Measurements from ENCODE around the gene UBASH3A.
"Not testable (repeated sequence)": the region's sequence is repeated elsewhere in the genome, so short reads cannot be mapped to it uniquely, and the experiment has no call there.

The UBASH3A gene

DNA sequence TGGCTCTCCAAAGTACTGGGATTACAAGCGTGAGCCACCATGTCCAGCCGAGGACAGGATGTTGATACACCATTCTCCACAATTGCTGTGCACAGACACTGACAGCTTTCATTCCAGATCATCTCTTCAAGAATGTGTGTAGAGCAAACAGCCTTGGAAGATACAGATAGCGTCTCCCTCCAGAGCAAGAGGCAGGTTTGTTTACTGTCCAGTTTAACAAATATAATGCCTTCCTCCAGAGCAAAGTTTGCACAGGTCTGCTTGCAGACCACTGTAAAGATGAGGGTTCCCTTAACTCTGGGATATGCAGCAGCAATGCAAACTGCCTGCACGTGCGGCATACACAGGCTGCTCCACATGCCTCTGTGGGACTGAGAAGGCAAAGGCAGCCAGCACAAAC is 12.4 kb upstream of the UBASH3A start:
- DNase-seq: no peak

DNA sequence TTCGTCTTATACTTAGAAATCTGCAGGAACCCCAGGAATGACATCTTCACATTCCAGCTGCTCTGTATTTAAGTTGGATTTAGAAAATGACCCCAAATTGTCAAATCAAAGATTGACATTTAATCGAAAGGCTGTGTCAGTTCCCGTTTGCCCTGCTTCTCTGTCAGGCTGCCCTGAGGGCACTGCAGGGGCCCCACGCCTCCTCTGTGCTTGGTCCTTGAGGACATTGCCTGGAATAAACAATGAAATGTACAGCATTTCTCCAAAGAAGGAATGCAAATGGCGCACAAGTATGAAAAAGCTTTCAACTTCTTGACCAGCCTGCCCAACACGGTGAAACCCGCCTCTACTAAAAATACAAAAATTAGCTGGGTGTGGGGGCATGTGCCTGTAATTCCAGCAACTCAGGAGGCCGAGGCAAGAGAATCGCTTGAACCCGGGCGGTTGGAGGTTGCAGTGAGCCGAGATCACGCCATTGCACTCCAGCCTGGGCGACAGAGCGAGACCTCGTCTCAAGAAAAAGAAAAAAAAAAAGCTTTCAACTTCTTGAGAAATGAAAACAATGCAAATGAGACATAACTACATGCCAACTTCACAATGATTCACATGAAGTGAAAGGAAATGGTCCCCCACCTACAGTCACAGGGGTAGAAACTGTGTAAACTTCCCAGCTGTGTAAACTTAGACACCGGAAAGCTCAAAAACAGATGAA is 10.8 kb upstream of the UBASH3A start:
- no peak for DNase-seq

DNA sequence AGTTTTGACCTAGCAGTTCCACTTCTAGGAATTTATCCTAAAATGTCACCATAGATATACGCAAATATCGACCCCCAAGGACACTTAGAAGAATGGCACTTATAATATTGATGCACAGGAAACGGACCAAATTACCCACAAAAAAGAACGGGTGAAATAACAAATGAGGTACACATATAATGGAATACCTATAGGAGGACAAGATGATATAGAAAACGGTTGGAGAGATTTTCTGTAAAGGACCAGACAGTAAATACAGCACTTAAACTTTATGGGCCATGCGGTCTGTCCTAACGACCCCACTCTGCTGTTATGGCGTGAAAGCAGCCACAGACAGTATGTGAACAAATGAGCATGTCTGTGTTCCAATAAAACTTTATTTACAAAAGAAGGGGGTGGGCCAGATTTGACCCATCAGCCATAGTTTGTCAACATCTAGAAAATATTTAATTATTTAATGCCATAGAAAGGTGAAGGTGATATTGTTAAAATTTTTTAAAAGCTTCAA is 10.2 kb upstream of the UBASH3A start:
- DNase-seq: no peak

DNA sequence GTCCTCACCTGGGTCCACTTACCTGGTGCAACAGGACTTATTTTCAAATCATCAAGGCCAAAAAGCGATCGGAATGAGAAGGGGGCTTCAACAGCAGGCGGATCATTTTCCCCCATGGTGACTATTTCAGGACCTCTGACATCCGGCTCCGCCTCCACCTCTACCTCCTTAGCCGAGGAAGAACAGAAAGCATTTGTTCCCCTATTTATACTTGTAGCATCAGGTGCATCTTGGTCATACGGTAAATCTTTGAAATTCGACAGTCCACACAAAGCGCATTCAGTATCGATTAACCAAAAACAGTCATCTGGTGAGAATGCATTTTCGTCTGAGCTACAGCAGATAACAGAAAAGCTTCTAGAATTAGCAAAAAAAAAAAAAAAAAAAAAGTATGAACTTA is 8.4 kb upstream of the UBASH3A start:
- DNase-seq: no peak

DNA sequence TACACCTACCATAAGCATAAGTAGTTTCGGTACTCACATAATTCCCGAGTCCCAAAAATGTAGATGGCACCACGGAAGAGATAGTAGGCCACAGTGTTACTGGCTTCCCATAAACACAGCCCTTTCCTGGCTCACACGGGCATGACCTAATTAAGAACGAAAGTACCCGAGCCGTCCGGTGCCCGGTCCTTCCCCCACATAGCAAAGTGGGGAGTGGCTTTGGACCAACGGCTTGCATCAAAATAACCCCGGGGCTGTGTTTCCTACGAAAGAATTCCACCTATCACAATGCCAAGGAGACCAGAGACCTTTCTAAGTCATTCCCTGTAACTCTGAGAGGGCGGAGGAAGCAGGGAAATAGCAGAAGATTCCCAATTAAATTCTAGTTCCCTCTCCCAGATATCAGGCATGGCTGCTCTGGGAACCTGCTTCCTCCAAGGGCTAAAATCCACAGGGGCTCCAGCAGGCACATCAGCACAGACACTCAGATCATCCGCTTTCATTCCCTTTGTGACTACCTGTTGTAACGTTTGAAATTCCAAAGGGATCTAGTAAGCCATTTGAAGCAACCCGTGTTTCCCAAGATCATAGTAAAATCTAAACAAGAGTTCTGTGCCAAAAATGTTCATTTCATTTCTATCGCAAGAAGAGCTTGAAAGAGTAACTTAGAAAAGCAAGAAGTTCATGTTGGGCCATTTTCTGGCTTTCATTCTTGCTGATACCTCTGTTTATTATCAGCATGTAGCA is 7.6 kb upstream of the UBASH3A start, which contains the start of gene TMPRSS3:
Gene TMPRSS3 (minus strand): TSS at position 148 of the 747 bp plus-strand sequence. CDS start 635 bp downstream, outside the sequence.
- no peak for DNase-seq

DNA sequence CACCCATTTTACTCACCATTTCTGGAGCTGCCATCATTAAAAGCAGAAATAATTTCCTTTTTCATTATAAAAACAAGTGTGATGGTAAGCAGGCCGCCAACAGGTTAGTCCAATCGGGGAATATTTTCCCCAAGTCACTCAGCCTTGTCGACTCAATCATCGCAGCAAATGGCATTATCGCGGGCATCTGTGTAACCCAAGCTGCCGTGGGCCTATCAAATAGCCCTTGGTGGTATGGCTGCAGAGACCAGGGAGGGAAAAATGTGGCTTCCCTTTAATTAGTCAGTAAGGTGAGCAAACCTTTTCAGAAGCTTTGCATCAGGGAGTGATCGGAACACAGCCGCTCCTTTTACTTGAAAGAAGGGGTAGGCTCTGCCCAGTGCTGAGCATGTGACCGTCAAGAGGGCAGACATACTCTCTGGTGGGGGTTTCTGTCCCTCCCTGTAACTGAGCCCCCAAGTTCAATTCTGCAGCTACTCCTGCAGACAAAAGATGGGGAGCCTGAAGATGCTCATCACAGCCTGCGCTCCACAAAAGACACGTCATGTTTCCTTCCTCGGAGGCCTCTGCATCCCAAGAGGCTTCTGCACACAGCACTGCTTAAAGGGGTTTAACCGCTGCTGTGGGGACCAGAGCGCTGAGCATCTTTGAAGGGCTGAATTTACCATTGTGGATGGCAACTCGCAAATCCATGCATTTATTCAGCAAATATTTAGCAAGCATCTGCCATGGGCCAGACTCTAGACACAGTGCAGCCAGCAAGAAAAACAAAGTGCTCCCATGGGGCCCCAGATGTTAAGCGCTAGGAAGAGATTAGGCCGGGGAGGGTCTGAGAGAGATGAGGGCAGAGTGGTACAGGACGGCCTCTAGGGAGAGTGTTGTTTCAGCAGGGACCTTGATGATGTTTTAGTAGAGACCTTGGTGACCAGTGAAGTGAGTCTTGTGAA is 6.6 kb upstream of the UBASH3A start:
- DNase-seq: no peak

DNA sequence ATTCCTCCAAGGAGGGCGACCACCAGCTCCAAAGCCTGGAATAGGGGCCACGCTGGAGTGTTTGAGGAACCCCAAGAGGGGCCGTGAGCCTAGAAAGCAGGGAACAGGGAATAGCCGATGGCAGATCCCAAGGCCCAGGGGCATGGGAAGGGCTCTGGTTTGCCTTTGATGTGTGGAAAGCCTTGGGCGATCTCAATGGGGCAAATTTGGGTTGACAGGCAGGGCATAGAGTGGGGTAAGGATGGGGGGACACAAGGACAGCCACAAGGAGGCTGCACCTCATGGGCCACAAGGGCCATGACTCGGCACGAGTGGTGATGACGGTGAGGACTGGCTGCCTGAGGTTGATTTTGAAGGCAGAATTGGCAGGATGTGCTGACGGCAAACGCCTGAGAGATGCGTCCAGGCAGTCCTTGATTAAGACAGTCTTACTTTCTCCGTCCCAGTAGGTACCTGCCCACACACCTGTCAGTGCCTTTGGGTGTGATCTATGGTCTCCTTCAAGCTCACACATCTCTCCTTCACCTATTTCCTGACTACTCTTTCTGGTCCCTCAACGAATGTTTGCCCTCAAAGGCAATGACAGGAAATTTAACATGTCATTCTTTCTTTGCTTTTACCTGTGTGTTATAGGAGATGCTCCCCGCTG is 5.8 kb upstream of the UBASH3A start:
- no peak for DNase-seq

DNA sequence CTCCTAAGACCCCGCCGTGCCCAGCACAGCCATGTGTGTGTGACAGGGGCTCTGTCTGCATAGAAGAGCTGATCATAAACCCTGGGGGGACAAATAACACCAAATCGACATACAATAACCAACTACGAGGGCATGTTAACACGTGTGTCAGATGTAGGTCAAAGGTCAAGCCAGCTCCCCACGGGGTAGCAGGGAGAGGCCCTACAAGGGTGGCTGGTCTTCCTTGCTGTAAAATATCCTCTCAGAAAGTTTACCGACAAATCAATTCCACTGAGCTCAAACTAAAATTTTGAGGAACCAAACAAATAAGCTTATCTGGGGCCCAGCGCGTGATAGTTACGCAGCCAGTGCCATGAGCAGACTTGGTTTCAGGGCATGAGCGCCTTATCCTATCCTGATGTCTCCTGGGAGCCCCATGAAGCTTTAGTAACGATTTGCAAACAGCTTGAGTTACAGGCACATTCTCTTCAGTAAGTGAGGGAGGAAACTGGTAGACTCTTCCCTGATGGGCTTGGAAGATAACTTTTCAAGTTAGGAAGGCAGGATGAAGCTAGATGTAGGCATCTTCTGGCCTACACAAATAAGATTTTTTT is 5.2 kb upstream of the UBASH3A start:
- DNase-seq: no peak

DNA sequence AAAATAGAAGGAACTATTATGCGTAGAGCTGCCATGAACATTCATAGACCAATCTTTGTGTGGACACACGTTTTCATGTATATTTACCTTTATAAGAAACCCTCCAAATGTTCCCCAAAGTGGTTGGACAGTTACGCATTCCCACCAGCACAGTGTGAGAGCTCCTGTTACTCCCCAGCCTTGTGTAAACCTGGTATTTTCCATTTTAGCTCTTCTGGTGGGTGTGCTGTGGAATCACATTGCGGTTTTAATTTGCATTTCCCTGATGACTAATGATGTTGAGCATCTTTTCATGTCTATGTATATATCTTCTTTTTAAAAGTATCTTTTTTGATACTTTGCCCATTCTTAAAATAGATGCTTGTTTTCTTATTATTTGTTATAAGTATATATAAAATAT is 3.2 kb upstream of the UBASH3A start:
- DNase-seq: no peak

DNA sequence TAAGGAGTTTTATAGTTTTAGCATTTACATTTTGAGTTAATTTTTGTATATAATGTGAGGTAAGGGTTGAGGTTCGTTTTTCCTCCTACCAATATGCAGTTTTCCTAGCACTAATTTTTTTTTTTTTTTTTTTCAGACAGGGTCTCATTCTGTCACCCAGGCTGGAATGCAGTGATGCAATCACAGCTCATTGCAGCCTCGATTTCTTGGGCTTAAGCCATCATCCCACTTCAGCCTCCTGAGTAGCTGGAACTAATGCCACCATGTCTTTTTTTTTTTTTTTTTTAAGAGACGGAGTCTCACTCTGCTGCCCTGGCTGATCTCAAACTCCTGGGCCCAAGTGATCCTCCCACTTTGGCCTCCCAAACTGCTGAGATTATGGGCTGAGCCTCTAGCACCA is 2.5 kb upstream of the UBASH3A start:
- no peak for DNase-seq

DNA sequence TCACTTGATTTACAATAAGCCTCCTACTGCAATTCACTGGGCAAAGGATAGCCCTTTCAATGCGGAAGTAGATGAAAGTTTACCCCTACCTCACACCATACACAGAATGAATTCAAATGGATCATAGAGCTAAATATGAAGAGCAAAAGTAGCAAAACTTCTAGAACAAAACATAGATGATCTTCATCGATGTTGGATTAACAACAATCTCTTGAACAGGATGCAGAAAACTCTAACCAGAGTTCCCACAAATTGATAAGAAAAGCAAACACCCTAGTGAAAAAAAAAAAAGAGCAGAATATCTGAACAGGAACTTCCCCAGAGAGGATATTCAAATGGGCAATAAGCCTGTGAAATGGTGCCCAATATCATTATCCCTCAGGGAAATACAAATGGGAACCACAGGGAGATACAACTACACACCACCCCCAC is 1.9 kb upstream of the UBASH3A start:
- DNase-seq: no peak

DNA sequence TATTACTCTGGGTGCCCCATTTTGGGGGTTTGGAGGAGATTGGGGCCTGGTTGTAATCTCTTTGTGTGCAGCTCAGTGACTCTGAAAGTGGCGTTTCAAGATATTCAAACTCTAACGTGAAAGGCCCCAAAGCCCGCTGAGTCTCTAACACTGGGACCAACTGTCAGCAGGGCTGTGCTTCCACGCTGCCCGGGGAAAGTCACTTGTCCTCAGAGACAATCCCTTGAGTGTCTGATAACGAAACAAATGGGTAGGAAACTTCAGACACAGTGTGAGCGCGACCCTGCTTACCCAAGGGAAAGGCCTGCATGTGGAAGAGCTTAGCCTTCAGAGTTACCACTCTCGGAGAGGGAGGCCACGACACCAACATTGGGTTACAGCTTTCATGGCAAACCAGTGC is 837 bp downstream of the UBASH3A start:
- DNase-seq: no peak

DNA sequence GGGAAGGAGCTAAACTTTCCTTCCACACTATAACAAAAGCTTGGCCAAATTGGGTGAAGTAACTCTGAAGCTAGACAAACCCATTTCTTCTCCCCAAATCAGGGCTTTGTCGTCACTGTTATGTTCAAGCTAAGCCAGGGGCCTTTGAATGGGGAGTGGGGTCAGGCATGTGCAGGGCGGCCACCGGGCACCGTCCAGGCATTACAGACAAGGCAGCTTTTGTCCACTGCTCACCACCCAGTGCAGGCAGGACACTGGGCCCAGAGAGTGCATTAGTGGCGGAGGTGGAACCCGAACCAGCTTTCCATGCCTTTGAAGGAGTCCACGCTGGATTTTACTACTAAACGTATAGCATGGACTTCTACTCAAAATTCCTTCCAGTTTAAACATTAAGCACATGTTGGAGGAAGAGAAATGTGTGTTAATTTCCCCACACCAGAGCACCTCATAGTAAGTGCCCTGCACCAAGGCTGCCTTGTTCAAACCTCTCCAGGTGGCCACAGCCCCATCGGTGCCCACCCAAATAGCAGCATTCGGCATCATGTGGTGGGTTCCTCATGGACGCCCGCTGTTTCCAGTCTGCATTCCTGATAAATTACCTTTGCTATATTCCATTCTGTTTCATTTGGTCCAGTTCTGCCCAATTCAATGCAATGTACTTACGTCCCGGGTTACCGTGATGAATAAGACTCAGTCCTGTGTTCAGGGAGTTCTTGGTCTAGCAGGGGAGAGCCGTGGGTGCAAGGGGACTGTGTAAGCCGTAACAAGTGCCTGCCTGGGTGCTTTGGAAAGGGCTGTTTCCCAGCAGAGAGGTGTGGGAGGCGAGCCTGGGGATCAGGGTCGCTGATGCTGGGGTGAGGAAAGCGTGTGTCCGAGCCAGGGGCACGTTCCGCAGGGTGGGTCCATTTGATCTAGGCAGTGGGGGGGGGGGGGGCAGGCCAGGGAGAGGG is 1.6 kb downstream of the UBASH3A start:
- no peak for DNase-seq

DNA sequence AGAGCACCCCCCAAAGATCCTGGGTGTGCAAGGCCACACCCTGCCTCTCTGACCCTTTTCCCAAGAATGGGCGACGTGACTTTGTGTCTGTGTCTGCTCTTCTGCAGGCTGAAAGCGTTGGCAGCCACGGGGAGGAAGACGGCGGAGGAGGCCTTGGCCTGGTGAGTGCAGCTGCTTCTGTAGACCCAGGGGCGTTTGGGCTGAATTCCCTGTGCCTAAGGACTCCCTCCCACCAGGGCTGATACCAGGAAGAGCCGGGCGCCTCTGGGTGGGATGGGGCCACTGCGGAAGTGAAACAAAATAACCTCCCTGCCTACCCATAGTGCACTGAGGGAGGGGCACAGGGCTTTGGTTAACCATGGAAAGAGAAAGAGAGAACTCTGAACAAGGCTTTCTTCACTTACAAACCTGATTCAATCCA is 2.5 kb downstream of the UBASH3A start:
- no peak for DNase-seq

DNA sequence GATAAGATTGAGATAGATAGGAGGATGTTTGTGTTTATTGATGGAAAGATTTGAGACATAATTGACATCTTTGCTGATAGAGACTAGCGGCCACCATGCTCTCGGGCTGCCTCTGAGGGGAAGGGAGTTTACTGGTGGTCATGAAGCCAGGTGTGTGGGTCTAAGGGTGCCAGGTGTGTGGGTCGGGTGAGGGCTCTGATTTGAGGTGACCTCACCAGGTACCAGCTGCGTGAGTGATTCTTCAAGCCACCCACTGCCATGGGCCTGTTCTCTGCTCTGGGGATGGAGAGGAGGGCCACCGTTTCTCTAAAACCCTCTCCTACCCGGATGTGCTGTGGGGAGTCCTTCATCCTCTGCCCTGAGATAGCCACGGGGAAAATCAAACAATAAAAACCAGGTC is 3.2 kb downstream of the UBASH3A start:
- no peak for DNase-seq

DNA sequence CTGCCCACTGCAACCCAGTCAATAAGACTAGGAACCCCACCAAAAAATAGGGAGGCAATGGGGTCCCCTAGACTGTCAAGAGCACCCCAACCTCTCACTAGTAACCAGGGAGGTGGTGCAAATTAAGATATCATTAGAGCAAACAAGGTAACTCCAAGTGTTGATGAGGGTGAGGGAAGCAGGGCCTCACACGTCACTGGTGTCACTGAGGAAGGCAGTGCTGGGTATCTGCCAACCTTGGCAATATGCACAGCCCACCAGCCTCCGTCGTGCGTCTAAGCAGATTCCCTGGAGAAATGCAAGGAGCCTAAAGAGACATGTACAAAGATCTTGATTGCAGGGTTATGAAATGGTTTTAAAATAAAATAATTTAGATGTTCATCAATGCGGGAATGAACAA is 3.8 kb downstream of the UBASH3A start:
- DNase-seq: no peak

DNA sequence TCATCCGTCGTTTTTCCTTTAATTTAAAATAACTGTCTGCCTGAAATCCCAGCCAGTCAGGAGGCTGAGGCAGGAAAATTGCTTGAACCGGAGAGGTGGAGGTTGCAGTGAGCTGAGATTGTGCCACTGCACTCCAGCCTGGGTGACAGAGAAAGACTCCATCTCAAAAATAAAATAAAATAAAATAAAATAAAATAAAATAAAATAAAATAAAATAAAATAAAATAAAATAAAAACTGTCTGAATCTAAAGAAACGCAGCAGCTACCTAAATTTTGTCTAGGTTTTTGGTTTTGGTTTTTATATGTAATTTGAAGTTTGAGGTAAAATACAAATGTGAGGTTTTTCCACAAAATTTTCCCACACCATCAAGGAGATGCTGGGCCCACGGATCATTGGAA is 5.0 kb downstream of the UBASH3A start:
- DNase-seq: not testable (repeated sequence)

DNA sequence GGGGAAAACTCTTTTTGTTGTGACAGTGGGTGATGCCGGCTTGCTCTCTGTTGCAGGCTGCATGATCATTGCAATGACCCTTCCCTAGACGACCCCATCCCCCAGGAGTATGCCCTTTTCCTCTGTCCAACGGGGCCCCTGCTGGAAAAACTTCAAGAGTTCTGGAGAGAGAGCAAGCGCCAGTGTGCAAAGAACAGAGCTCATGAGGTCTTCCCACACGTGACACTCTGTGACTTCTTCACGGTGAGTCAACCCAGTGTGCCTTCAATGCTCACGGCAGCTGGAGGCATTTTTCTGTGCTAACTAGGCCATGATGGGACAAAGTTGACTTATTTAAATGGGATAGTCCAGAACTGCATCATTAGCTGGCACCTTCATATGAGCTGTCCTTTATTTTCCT is 5.7 kb downstream of the UBASH3A start:
- DNase-seq: no peak

DNA sequence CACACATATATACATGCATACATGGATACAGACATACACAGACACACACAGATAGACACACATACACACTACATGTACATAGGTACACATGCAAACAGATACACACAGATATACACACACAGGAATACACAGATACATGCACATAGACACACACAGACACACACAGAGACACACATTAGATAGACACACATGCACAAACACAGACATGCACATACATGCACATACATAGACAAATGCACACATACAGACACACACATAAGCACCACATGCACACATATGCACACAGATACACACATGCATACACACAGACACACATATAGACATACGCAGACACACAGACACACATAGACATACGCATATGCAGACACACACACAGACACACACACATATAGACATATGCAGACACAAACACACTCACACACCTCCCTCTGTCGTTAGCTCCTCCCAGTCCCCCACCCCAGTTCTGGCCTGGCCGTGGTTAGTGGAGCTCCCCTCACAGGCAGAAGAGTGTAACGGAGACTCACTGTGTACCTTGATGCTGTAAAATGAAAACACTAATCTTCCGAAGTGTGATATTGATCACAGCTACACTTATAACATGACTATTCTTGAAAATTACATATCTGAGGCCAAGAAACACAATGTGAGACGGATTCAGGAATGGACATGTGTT is 7.6 kb downstream of the UBASH3A start:
- DNase-seq: no peak

DNA sequence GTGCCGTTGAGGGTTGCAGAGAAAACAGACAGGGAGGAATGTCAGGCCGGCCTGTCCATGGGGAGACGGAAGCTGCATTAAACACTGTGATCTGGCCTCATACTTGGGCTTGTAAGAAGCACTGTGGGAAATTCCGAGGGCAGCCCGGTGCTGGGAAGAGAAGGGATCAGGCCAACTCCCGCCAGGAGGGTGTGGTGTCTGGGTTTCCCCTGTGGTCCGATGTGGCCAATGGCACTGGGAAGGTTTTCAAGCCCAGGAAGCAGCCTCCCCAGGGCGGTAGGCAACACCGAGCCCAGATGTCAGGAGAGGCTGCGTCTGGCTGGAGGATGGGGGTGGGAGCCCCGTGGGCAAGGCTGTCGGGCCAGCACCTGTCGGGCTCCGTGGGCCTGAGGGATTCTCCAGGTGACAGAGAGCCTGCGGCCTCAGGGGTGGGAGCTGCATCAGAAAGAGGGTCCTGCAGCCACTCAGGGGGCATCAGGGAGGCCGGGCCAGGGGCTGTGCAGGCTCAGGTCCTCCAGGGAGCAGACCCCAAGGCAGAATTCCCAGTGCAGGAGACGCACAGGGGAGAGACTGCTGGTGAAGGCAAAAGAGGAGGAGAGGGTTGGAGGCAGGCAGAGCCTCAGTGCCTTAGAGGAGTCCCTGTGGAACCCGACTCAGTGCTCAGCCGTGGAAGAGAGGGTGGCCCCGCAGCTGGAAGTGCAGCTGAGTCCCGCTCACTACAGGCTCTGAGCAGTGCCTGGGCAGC is 8.4 kb downstream of the UBASH3A start:
- no peak for DNase-seq
